H4 (cell line): Measurements from ENCODE around the gene KDM8. TPM values are rescaled to one million over a fixed set of nuclear protein-coding genes. Genes with fewer than 3 reads are reported as not detected.

Experiments used
- DNase-seq: peaks from one replicate; pipeline ENCODE4 v3.0.0-alpha.2; 2015; ENCODE audit warnings: low spot score
- total RNA-seq: library from RNA; depleted of rRNA; stranded (reverse); fragments of >200 nt; shearing (Covaris generic); gene quantifications from 2 replicates; pipeline ENCODE4 v1.2.3, GENCODE V29; 2014; rRNA removed

The KDM8 gene
- total RNA-seq, 1 experiment from 2014 or later = 5.0 TPM

DNA sequence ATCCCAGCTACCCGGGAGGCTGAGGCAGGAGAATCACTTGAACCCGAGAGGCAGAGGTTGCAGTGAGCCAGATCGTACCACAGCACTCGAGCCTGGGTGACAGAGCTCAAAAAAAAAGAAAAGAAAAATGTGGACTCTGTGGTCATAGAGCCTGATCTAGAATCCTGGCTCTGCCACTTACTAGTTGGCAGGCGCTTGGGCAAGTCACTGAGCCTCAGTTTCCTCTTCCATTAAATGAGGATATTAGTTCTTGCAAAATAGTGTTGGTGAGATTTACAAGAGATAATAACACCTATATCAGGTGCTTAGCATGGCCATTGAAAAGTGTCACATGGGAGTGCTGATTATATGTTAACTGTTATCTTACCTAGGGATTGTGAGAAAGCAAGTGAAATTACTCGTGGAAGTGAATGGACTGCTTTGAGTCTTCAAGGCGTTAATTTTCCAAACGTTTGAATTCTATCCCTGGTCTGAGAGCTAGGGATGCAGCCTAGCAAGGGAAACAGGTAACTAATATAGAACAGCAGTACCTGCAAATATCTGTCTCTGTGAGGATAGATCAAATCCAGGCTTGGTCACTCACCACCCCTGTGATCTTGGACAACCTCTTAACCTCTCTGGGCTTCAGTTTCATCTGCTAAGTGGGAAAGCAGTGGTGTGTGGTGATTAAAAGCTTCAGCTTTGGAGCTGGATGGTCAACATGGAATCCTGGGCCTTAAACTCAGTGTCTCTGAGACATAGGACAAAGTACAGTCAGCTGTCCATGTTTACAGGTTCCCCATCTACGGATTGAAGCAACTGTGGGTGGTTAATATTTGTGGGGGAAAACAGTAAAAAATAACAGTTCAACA lies 66.2 kb downstream of the KDM8 start:
- DNase-seq = no peak

DNA sequence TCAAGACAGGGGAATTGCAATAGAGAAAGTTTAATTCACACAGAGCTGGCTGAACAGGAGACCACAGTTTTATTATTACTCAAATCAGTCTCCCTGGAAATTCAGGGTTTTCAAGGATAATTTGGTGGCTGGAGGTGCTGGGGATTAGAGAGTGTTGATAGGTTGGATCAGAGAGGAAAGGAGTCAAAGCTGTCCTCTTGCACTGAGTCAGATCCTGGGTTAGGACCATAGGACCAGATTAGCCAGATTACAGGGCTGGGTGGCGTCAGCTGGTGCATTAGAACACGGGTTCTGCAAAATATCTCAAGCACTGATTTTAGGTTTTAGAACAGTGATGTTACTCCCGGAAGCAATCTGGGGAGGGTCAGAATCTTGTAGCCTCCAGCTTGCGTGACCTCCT lies 67.0 kb downstream of the KDM8 start:
- DNase-seq = no peak

Other genes with a start within 250 kb of the KDM8 start
- gene C16orf82, start 136.6 kb upstream of the KDM8 start, total RNA-seq = 0.08 TPM in 1 of 2 replicates, not detected in the other
- 49.4 and 52.6 TPM in 2 replicates for gene NSMCE1, start 65.2 kb downstream of the KDM8 start, total RNA-seq
- gene IL4R, start 110.4 kb downstream of the KDM8 start, total RNA-seq = 8.5 and 9.0 TPM in 2 replicates
- gene IL21R, start 198.6 kb downstream of the KDM8 start, total RNA-seq = 1.0 and 2.2 TPM in 2 replicates